ENCODE data around the gene GRXCR2.

- TF ChIP-seq CTCF (IDR thresholded peaks at IDR 0.05): no peak
- TF ChIP-seq POLR2A (IDR thresholded peaks at IDR 0.05): no peak
Measured at GRCh38 chr5:145872914-145873313, at the start of gene GRXCR2.
